ENCODE measurements around the gene PPM1L.

The PPM1L gene

GRCh38 chr3:160801386-160802118, 45.5 kb downstream of the PPM1L start:
- Histone ChIP-seq H3K9ac (ENCODE audit: low read length in 5 of 5) (peak overlapping the region in 4 of 5 donors; percentile 13 to 57 (median 38)), H3K36me3 (ENCODE audit: control insufficient read depth in 5 of 5, insufficient read depth in 5 of 5, low read length in 5 of 5) (no peaks in the 10 kb centered on the region), H3K27me3 (ENCODE audit: control insufficient read depth in 5 of 5, insufficient read depth in 4 of 5, low read length in 5 of 5) (no peaks in the 10 kb centered on the region), H3K4me1 (ENCODE audit: control insufficient read depth in 5 of 5, insufficient read depth in 5 of 5, low read length in 5 of 5) (peaks cover 2 to 52% (median 22%) of the 10 kb centered on the region in 5 donors), H3K4me3 (ENCODE audit: low read depth in 1 of 5, low read length in 5 of 5) (peak overlapping the region; percentile 35 to 64 (median 51)), H3K27ac (ENCODE audit: low read depth, low read length) (peak overlapping the region; percentile 92), H3K9me3 (ENCODE audit: control insufficient read depth in 5 of 5, low read length in 5 of 5) (no peaks in the 10 kb centered on the region)

DNA sequence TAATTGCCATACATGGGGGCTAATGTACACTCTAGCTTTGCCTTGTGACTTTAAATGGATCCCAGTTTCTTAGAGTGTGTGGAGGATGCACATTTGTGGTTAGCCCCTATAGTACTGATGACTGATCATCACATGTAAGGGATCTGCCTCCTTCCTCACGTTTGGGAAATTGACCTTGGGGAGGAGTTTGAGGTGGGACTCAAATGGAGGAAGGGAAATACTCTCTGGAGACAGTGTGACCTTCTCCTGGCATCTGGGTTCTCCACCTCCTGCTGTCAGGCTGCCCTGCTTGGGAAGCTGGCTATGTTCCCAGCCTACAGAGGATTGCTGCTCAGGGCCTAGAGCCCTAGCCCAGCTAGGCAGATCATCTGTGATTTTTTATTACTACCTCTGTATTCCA, 48.7 kb downstream of the PPM1L start:
- Histone ChIP-seq H3K9ac (ENCODE audit: low read length in 5 of 5) (peak overlapping the region in 1 of 5 donors; percentile 25), H3K9me3 (ENCODE audit: control insufficient read depth in 5 of 5, low read length in 5 of 5) (no peaks in the 10 kb centered on the region), H3K27ac (ENCODE audit: low read depth, low read length) (peak overlapping the region; percentile 51), H3K4me1 (ENCODE audit: control insufficient read depth in 5 of 5, insufficient read depth in 5 of 5, low read length in 5 of 5) (peaks cover 2 to 60% (median 36%) of the 10 kb centered on the region in 5 donors), H3K4me3 (ENCODE audit: low read depth in 1 of 5, low read length in 5 of 5) (no peak overlapping the region), H3K27me3 (ENCODE audit: control insufficient read depth in 5 of 5, insufficient read depth in 4 of 5, low read length in 5 of 5) (no peaks in the 10 kb centered on the region), H3K36me3 (ENCODE audit: control insufficient read depth in 5 of 5, insufficient read depth in 5 of 5, low read length in 5 of 5) (no peaks in the 10 kb centered on the region)

GRCh38 chr3:160806094-160806493, 50.1 kb downstream of the PPM1L start:
- Histone ChIP-seq H3K36me3 (ENCODE audit: control insufficient read depth in 5 of 5, insufficient read depth in 5 of 5, low read length in 5 of 5) (no peaks in the 10 kb centered on the region), H3K9me3 (ENCODE audit: control insufficient read depth in 5 of 5, low read length in 5 of 5) (no peaks in the 10 kb centered on the region), H3K27ac (ENCODE audit: low read depth, low read length) (peak overlapping the region; percentile 31), H3K9ac (ENCODE audit: low read length in 5 of 5) (no peak overlapping the region), H3K4me1 (ENCODE audit: control insufficient read depth in 5 of 5, insufficient read depth in 5 of 5, low read length in 5 of 5) (peaks cover 2 to 66% (median 50%) of the 10 kb centered on the region in 5 donors), H3K27me3 (ENCODE audit: control insufficient read depth in 5 of 5, insufficient read depth in 4 of 5, low read length in 5 of 5) (no peaks in the 10 kb centered on the region), H3K4me3 (ENCODE audit: low read depth in 1 of 5, low read length in 5 of 5) (no peak overlapping the region)

DNA sequence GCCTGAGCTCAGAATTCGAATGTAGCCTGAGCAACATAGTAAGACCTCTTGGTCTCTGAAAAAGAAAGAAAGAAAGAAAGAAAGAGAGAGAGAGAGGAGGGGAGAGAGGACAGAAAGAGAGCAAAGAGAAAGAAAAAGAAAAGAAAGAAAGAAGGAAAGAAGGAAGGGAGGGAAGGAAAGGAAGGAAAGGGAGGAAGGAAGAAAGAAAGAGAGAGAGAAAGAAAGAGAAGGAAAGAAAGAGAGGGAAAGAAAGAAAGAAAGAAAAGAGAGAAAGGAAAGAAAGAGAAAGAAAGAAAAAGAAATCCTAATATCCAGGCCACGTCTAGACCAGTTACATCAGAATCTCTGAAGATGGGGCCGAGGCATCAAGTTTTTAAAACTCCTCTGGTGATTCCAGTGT, 50.7 kb downstream of the PPM1L start:
- Histone ChIP-seq H3K27ac (ENCODE audit: low read depth, low read length) (peak overlapping the region; percentile 31), H3K9me3 (ENCODE audit: control insufficient read depth in 5 of 5, low read length in 5 of 5) (no peaks in the 10 kb centered on the region), H3K4me1 (ENCODE audit: control insufficient read depth in 5 of 5, insufficient read depth in 5 of 5, low read length in 5 of 5) (peaks cover 0 to 64% (median 50%) of the 10 kb centered on the region in 5 donors), H3K9ac (ENCODE audit: low read length in 5 of 5) (no peak overlapping the region), H3K36me3 (ENCODE audit: control insufficient read depth in 5 of 5, insufficient read depth in 5 of 5, low read length in 5 of 5) (no peaks in the 10 kb centered on the region), H3K27me3 (ENCODE audit: control insufficient read depth in 5 of 5, insufficient read depth in 4 of 5, low read length in 5 of 5) (no peaks in the 10 kb centered on the region), H3K4me3 (ENCODE audit: low read depth in 1 of 5, low read length in 5 of 5) (no peak overlapping the region)

- no peaks in the 10 kb centered on the region for H3K36me3 ChIP-seq (ENCODE audit: control insufficient read depth in 5 of 5, insufficient read depth in 5 of 5, low read length in 5 of 5)
- no peaks in the 10 kb centered on the region for H3K27me3 ChIP-seq (ENCODE audit: control insufficient read depth in 5 of 5, insufficient read depth in 4 of 5, low read length in 5 of 5)
- H3K4me1 ChIP-seq (ENCODE audit: control insufficient read depth in 5 of 5, insufficient read depth in 5 of 5, low read length in 5 of 5), result peaks cover 0 to 60% (median 43%) of the 10 kb centered on the region in 5 donors
- H3K27ac ChIP-seq (ENCODE audit: low read depth, low read length), result peak overlapping the region; percentile 78
- H3K9ac ChIP-seq (ENCODE audit: low read length in 5 of 5), result no peak overlapping the region
- no peaks in the 10 kb centered on the region for H3K9me3 ChIP-seq (ENCODE audit: control insufficient read depth in 5 of 5, low read length in 5 of 5)
- no peak overlapping the region for H3K4me3 ChIP-seq (ENCODE audit: low read depth in 1 of 5, low read length in 5 of 5)
Measured at GRCh38 chr3:160808838-160809237, 52.8 kb downstream of the PPM1L start.

DNA sequence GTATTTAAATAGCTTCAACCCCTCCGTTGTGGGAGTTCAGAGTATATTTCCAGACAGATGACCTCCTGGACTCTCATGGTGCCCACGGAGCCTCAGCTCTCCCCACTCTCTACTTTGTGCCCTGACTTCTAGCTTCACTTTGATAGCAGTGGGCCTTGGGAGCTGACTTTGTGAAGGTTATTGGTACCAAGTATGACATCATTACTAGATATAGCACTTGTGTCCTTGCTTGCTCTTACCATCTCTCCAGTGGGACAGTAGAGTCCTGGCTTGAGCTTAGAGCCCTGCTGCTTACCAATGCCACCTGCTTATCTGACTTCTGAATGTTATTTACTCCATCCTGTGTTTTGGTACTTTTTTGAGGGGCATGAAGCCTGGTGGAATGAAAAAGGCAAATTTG, 53.4 kb downstream of the PPM1L start:
- Histone ChIP-seq H3K36me3 (ENCODE audit: control insufficient read depth in 5 of 5, insufficient read depth in 5 of 5, low read length in 5 of 5) (no peaks in the 10 kb centered on the region), H3K9ac (ENCODE audit: low read length in 5 of 5) (peak overlapping the region in 1 of 5 donors; percentile 13), H3K27ac (ENCODE audit: low read depth, low read length) (peak overlapping the region; percentile 78), H3K9me3 (ENCODE audit: control insufficient read depth in 5 of 5, low read length in 5 of 5) (no peaks in the 10 kb centered on the region), H3K4me3 (ENCODE audit: low read depth in 1 of 5, low read length in 5 of 5) (no peak overlapping the region), H3K4me1 (ENCODE audit: control insufficient read depth in 5 of 5, insufficient read depth in 5 of 5, low read length in 5 of 5) (peaks cover 0 to 60% (median 43%) of the 10 kb centered on the region in 5 donors), H3K27me3 (ENCODE audit: control insufficient read depth in 5 of 5, insufficient read depth in 4 of 5, low read length in 5 of 5) (no peaks in the 10 kb centered on the region)

- Histone ChIP-seq H3K27me3 (ENCODE audit: control insufficient read depth in 5 of 5, insufficient read depth in 4 of 5, low read length in 5 of 5) (no peaks in the 10 kb centered on the region), H3K9ac (ENCODE audit: low read length in 5 of 5) (no peak overlapping the region), H3K9me3 (ENCODE audit: control insufficient read depth in 5 of 5, low read length in 5 of 5) (no peaks in the 10 kb centered on the region), H3K4me1 (ENCODE audit: control insufficient read depth in 5 of 5, insufficient read depth in 5 of 5, low read length in 5 of 5) (peaks cover 0 to 49% (median 39%) of the 10 kb centered on the region in 5 donors), H3K4me3 (ENCODE audit: low read depth in 1 of 5, low read length in 5 of 5) (no peak overlapping the region), H3K27ac (ENCODE audit: low read depth, low read length) (peak overlapping the region; percentile 85), H3K36me3 (ENCODE audit: control insufficient read depth in 5 of 5, insufficient read depth in 5 of 5, low read length in 5 of 5) (no peaks in the 10 kb centered on the region)
Measured at GRCh38 chr3:160810362-160811236, 54.6 kb downstream of the PPM1L start.

GRCh38 chr3:160811237-160811548, 55.2 kb downstream of the PPM1L start:
- Histone ChIP-seq H3K36me3 (ENCODE audit: control insufficient read depth in 5 of 5, insufficient read depth in 5 of 5, low read length in 5 of 5) (no peaks in the 10 kb centered on the region), H3K9ac (ENCODE audit: low read length in 5 of 5) (no peak overlapping the region), H3K9me3 (ENCODE audit: control insufficient read depth in 5 of 5, low read length in 5 of 5) (no peaks in the 10 kb centered on the region), H3K4me3 (ENCODE audit: low read depth in 1 of 5, low read length in 5 of 5) (no peak overlapping the region), H3K27me3 (ENCODE audit: control insufficient read depth in 5 of 5, insufficient read depth in 4 of 5, low read length in 5 of 5) (no peaks in the 10 kb centered on the region), H3K27ac (ENCODE audit: low read depth, low read length) (peak overlapping the region; percentile 85), H3K4me1 (ENCODE audit: control insufficient read depth in 5 of 5, insufficient read depth in 5 of 5, low read length in 5 of 5) (peaks cover 0 to 49% (median 39%) of the 10 kb centered on the region in 5 donors)

DNA sequence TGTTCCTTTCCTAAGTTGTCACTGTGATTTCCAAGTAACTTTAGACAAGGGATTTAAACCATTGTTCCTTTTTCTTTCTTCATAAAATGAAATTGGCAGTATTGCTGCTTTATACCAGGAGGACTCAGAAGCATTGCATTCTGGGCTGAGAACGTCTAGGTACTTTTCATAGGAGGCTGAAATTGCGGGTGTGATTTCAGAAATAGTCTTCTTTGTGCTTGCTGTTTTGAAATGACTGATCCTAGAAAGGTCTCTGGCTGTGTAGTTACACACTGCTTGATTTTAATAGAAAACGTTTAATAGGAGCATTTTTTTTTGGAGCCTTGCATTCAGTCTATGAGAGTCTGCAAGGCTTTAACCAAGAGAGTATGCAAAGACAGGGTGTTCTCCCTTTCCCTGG, 56.3 kb downstream of the PPM1L start:
- Histone ChIP-seq H3K9ac (ENCODE audit: low read length in 5 of 5) (no peak overlapping the region), H3K36me3 (ENCODE audit: control insufficient read depth in 5 of 5, insufficient read depth in 5 of 5, low read length in 5 of 5) (no peaks in the 10 kb centered on the region), H3K9me3 (ENCODE audit: control insufficient read depth in 5 of 5, low read length in 5 of 5) (no peaks in the 10 kb centered on the region), H3K4me1 (ENCODE audit: control insufficient read depth in 5 of 5, insufficient read depth in 5 of 5, low read length in 5 of 5) (peaks cover 0 to 46% (median 39%) of the 10 kb centered on the region in 5 donors), H3K27me3 (ENCODE audit: control insufficient read depth in 5 of 5, insufficient read depth in 4 of 5, low read length in 5 of 5) (no peaks in the 10 kb centered on the region), H3K27ac (ENCODE audit: low read depth, low read length) (peak overlapping the region; percentile 85), H3K4me3 (ENCODE audit: low read depth in 1 of 5, low read length in 5 of 5) (no peak overlapping the region)

GRCh38 chr3:160815280-160815679, 59.2 kb downstream of the PPM1L start:
- H3K4me1 ChIP-seq (ENCODE audit: control insufficient read depth in 5 of 5, insufficient read depth in 5 of 5, low read length in 5 of 5), result peaks cover 0 to 21% (median 15%) of the 10 kb centered on the region in 5 donors

More at GRCh38 chr3:160815280-160815679, 59.2 kb downstream of the PPM1L start:
- Histone ChIP-seq H3K9me3 (ENCODE audit: control insufficient read depth in 5 of 5, low read length in 5 of 5) (no peaks in the 10 kb centered on the region), H3K4me3 (ENCODE audit: low read depth in 1 of 5, low read length in 5 of 5) (no peak overlapping the region), H3K9ac (ENCODE audit: low read length in 5 of 5) (no peak overlapping the region), H3K36me3 (ENCODE audit: control insufficient read depth in 5 of 5, insufficient read depth in 5 of 5, low read length in 5 of 5) (no peaks in the 10 kb centered on the region), H3K27me3 (ENCODE audit: control insufficient read depth in 5 of 5, insufficient read depth in 4 of 5, low read length in 5 of 5) (no peaks in the 10 kb centered on the region), H3K27ac (ENCODE audit: low read depth, low read length) (no peak overlapping the region)
